Thyroid gland (tissue), 4 donors: ENCODE measurements around the gene TAF11.

Experiments used
- POLR2A ChIP-seq, 2 donors: fragments of 450-650 bp; IDR thresholded peaks; one replicate each; pipeline ENCODE4 v1.6.1; 2017; ENCODE audit warnings: antibody characterized with exemption in 2 of 2, mild to moderate bottlenecking in 2 of 2, moderate library complexity in 1 of 2
- TF ChIP-seq, protein P1 (sequence below), 6 experiments: fragments of 200-600 bp in 3 of 6; fragments of 450-650 bp in 3 of 6; sonication (generic) in 3 of 6; IDR thresholded peaks; one replicate each; pipeline ENCODE4 v1.5.1; 2016 to 2019; ENCODE audit warnings: antibody characterized with exemption in 6 of 6, mild to moderate bottlenecking in 2 of 6, inconsistent platforms in 1 of 6, moderate library complexity in 1 of 6

GRCh38 chr6:34928220-34928619 lies 40.4 kb upstream of the TAF11 start:
- TF ChIP-seq, protein P1, sequence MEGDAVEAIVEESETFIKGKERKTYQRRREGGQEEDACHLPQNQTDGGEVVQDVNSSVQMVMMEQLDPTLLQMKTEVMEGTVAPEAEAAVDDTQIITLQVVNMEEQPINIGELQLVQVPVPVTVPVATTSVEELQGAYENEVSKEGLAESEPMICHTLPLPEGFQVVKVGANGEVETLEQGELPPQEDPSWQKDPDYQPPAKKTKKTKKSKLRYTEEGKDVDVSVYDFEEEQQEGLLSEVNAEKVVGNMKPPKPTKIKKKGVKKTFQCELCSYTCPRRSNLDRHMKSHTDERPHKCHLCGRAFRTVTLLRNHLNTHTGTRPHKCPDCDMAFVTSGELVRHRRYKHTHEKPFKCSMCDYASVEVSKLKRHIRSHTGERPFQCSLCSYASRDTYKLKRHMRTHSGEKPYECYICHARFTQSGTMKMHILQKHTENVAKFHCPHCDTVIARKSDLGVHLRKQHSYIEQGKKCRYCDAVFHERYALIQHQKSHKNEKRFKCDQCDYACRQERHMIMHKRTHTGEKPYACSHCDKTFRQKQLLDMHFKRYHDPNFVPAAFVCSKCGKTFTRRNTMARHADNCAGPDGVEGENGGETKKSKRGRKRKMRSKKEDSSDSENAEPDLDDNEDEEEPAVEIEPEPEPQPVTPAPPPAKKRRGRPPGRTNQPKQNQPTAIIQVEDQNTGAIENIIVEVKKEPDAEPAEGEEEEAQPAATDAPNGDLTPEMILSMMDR (IDR thresholded peaks at IDR 0.05): no peak
- TF ChIP-seq POLR2A (IDR thresholded peaks at IDR 0.05): no peak
